RCC 7860 (cell line): ENCODE measurements around the gene APEX2.
"Not testable (repeated sequence)": the region's sequence is repeated elsewhere in the genome, so short reads cannot be mapped to it uniquely, and the experiment has no call there.

Experiments used
- DNase-seq: peaks from one replicate; pipeline ENCODE4 v3.0.0-alpha.2; 2015; ENCODE audit warnings: low spot score
- FAIRE-seq: peaks from 2 replicates; lab custom pipeline; 2012; peaks lifted over from hg19 to GRCh38; lab: Jason Lieb, UNC

The APEX2 gene

GRCh38 chrX:54999717-55000598, at the start of gene APEX2:
Gene APEX2 (plus strand): TSS chrX:55000363. CDS start chrX:55000423, 60 bp downstream.
- FAIRE-seq = peak; percentile 88
- DNase-seq = peak; percentile 76

- DNase-seq (no peak), FAIRE-seq (no peak)
These were observed 49.3 kb upstream of the APEX2 start for GRCh38 chrX:54950730-54951375.

GRCh38 chrX:54961750-54962149, 38.4 kb upstream of the APEX2 start:
- FAIRE-seq = no peak
- DNase-seq = no peak

- FAIRE-seq = no peak
- no peak for DNase-seq
These were observed 35.2 kb upstream of the APEX2 start for GRCh38 chrX:54964766-54965497.

GRCh38 chrX:54977387-54977786, 22.8 kb upstream of the APEX2 start:
- FAIRE-seq (no peak), DNase-seq (no peak)

- peak; percentile 81 for FAIRE-seq
These were observed 21.7 kb upstream of the APEX2 start for GRCh38 chrX:54978448-54978847.

GRCh38 chrX:54979432-54979831, 20.7 kb upstream of the APEX2 start:
- FAIRE-seq (no peak), DNase-seq (no peak)

More at GRCh38 chrX:54978448-54978847, 21.7 kb upstream of the APEX2 start:
- DNase-seq = peak; percentile 66

- FAIRE-seq (no peak), DNase-seq (no peak)
These were observed 19.8 kb upstream of the APEX2 start for GRCh38 chrX:54980334-54980733.

- FAIRE-seq, DNase-seq: not testable (repeated sequence)
These were observed 16.9 kb upstream of the APEX2 start for GRCh38 chrX:54983306-54983705.

GRCh38 chrX:54991706-54992105, 8.5 kb upstream of the APEX2 start:
- FAIRE-seq = no peak

GRCh38 chrX:54992911-54993622, 7.1 kb upstream of the APEX2 start:
- FAIRE-seq (no peak), DNase-seq (no peak)

More at GRCh38 chrX:54991706-54992105, 8.5 kb upstream of the APEX2 start:
- DNase-seq = no peak

GRCh38 chrX:54994099-54994498, 6.1 kb upstream of the APEX2 start, which contains the start of gene PFKFB1:
Gene PFKFB1 (minus strand): TSS chrX:54994188. CDS start chrX:54994007, 181 bp downstream.
- DNase-seq = no peak
- no peak for FAIRE-seq

- DNase-seq = no peak
- no peak for FAIRE-seq
These were observed 5.4 kb upstream of the APEX2 start for GRCh38 chrX:54994668-54995351.

GRCh38 chrX:54995621-54996020, 4.5 kb upstream of the APEX2 start:
- DNase-seq = no peak
- FAIRE-seq = no peak

GRCh38 chrX:55004231-55004630, 4.1 kb downstream of the APEX2 start:
- DNase-seq = no peak

GRCh38 chrX:55005256-55005655, 5.1 kb downstream of the APEX2 start:
- no peak for DNase-seq

More at GRCh38 chrX:55004231-55004630, 4.1 kb downstream of the APEX2 start:
- FAIRE-seq = no peak

GRCh38 chrX:55006827-55007621, 6.9 kb downstream of the APEX2 start:
- DNase-seq = no peak
- FAIRE-seq = no peak

More at GRCh38 chrX:55005256-55005655, 5.1 kb downstream of the APEX2 start:
- FAIRE-seq = no peak

GRCh38 chrX:55007656-55008055, 7.5 kb downstream of the APEX2 start:
- peak; percentile 7 for DNase-seq
- FAIRE-seq = no peak
